Measurements from ENCODE around the gene VIPR2. TPM values are rescaled to one million over a fixed set of nuclear protein-coding genes. Genes with fewer than 3 reads are reported as not detected.

VIPR2 gene
- total RNA-seq, 1 experiment from 2014 or later, result not detected

GRCh38 chr7:159127691-159128642 lies 16.7 kb downstream of the VIPR2 start:
- Histone ChIP-seq H3K36me3 (ENCODE audit: insufficient read depth, low read length, poor library complexity, severe bottlenecking) (no peaks in the 10 kb centered on the region), H3K4me3 (ENCODE audit: low read depth, low read length, poor library complexity, severe bottlenecking) (no peak overlapping the region), H3K9me3 (ENCODE audit: low read depth, low read length, poor library complexity, severe bottlenecking) (no peaks in the 10 kb centered on the region), H3K27ac (ENCODE audit: low read depth, low read length, poor library complexity, severe bottlenecking) (no peak overlapping the region), H3K27me3 (replicated peaks; ENCODE audit: insufficient read depth, low read depth, low read length, poor library complexity) (peaks cover 31% of the 10 kb centered on the region), H3K4me1 (ENCODE audit: insufficient read depth, low read length, poor library complexity, severe bottlenecking) (no peaks in the 10 kb centered on the region)
- ChIA-PET CTCF (no interaction called here), POLR2A (ENCODE audit: low non-redundant PET) (no interaction called here)
- DNase-seq (ENCODE audit: low spot score), result no peak
- TF ChIP-seq EZH2 (IDR thresholded peaks at IDR 0.05; ENCODE audit: borderline replicate concordance, low read depth, low read length, poor library complexity, severe bottlenecking) (no peak), CTCF (conservative IDR thresholded peaks at IDR 0.05; ENCODE audit: low read depth, low read length) (no peak)
- no TSS peak for BruUV-seq (replicated peaks)
- intact Hi-C loops (cut with micrococcal nuclease; ENCODE audit: unreplicated experiment), result no loop called here

- H3K27me3 ChIP-seq (replicated peaks; ENCODE audit: insufficient read depth, low read depth, low read length, poor library complexity), result peaks cover 31% of the 10 kb centered on the region
- ChIA-PET CTCF (no interaction called here), POLR2A (ENCODE audit: low non-redundant PET) (no interaction called here)
- no peak overlapping the region for H3K27ac ChIP-seq (ENCODE audit: low read depth, low read length, poor library complexity, severe bottlenecking)
- H3K9me3 ChIP-seq (ENCODE audit: low read depth, low read length, poor library complexity, severe bottlenecking), result no peaks in the 10 kb centered on the region
- DNase-seq (ENCODE audit: low spot score), result no peak
- no peaks in the 10 kb centered on the region for H3K36me3 ChIP-seq (ENCODE audit: insufficient read depth, low read length, poor library complexity, severe bottlenecking)
- BruUV-seq (replicated peaks), result no TSS peak
- no peak overlapping the region for H3K4me3 ChIP-seq (ENCODE audit: low read depth, low read length, poor library complexity, severe bottlenecking)
- TF ChIP-seq CTCF (conservative IDR thresholded peaks at IDR 0.05; ENCODE audit: low read depth, low read length), result no peak
- H3K4me1 ChIP-seq (ENCODE audit: insufficient read depth, low read length, poor library complexity, severe bottlenecking), result no peaks in the 10 kb centered on the region
- intact Hi-C loops (cut with micrococcal nuclease; ENCODE audit: unreplicated experiment), result no loop called here
Measured at GRCh38 chr7:159126311-159127260, 18.1 kb downstream of the VIPR2 start.

- Histone ChIP-seq H3K27ac (ENCODE audit: low read depth, low read length, poor library complexity, severe bottlenecking) (no peak overlapping the region), H3K36me3 (ENCODE audit: insufficient read depth, low read length, poor library complexity, severe bottlenecking) (no peaks in the 10 kb centered on the region), H3K9me3 (ENCODE audit: low read depth, low read length, poor library complexity, severe bottlenecking) (no peaks in the 10 kb centered on the region), H3K27me3 (replicated peaks; ENCODE audit: insufficient read depth, low read depth, low read length, poor library complexity) (peaks cover 31% of the 10 kb centered on the region), H3K4me1 (ENCODE audit: insufficient read depth, low read length, poor library complexity, severe bottlenecking) (no peaks in the 10 kb centered on the region), H3K4me3 (ENCODE audit: low read depth, low read length, poor library complexity, severe bottlenecking) (no peak overlapping the region)
- no peak for DNase-seq (ENCODE audit: low spot score)
- POLR2A ChIA-PET (ENCODE audit: low non-redundant PET), result no interaction called here
- CTCF ChIA-PET, result no interaction called here
- TF ChIP-seq EZH2 (IDR thresholded peaks at IDR 0.05; ENCODE audit: borderline replicate concordance, low read depth, low read length, poor library complexity, severe bottlenecking) (no peak), CTCF (conservative IDR thresholded peaks at IDR 0.05; ENCODE audit: low read depth, low read length) (no peak)
- BruUV-seq (replicated peaks), result no TSS peak
- intact Hi-C loops (cut with micrococcal nuclease; ENCODE audit: unreplicated experiment), result no loop called here
Measured at GRCh38 chr7:159125955-159126270, 18.8 kb downstream of the VIPR2 start.
